CD4-positive, alpha-beta memory T cell (primary cell): ENCODE results near the gene RFFL. TPM values are rescaled to one million over a fixed set of nuclear protein-coding genes. Genes with fewer than 3 reads are reported as not detected.

Experiments used
- CTCF ChIA-PET: fragments of 350-600 bp; sonication (Branson Sonifier 250); formaldehyde crosslinking; loops from one replicate; lab custom pipeline; 2021; ENCODE audit warnings: inconsistent platforms; ENCODE audit not compliant: partially characterized antibody; lab: Charles Lee
- POLR2A ChIA-PET: fragments of 350-600 bp; sonication (Branson Sonifier 250); formaldehyde crosslinking; loops from one replicate; lab custom pipeline; 2021; ENCODE audit not compliant: partially characterized antibody; lab: Charles Lee
- DNase-seq, 5 donors: peaks; one replicate each; pipeline versions ENCODE4 v3.0.0 to v3.0.0-alpha.2; 2020 to 2022; ENCODE audit warnings: mixed read lengths in 1 of 5
- H3K27ac ChIP-seq: one replicate; pipeline ENCODE4 v1.7.0; 2013; ENCODE audit warnings: low read depth, low read length
- H3K27me3 ChIP-seq: 2 replicates; pipeline ENCODE4 v1.7.0; 2013; ENCODE audit warnings: mild to moderate bottlenecking, low read length, moderate library complexity; ENCODE audit not compliant: insufficient read depth
- H3K36me3 ChIP-seq: 2 replicates; pipeline ENCODE4 v1.7.0; 2013; ENCODE audit warnings: mild to moderate bottlenecking, low read length, moderate library complexity; ENCODE audit not compliant: insufficient read depth
- H3K4me1 ChIP-seq: 2 replicates; pipeline ENCODE4 v1.7.0; 2013; ENCODE audit warnings: mild to moderate bottlenecking, low read length, moderate library complexity; ENCODE audit not compliant: insufficient read depth
- H3K4me3 ChIP-seq, 2 donors: one replicate each; pipeline ENCODE4 v1.7.0; 2013; ENCODE audit warnings: low read length in 2 of 2, mild to moderate bottlenecking in 1 of 2
- H3K9me3 ChIP-seq, 2 donors: one replicate each; pipeline ENCODE4 v1.7.0; 2013; ENCODE audit warnings: low read length in 2 of 2, control low read depth in 1 of 2; ENCODE audit not compliant: control insufficient read depth in 1 of 2
- H3K27ac Mint-ChIP-seq, 7 donors: one replicate each; pipeline ENCODE4 v1.8.0; 2020 to 2021; ENCODE audit warnings: mixed read lengths in 7 of 7, mild to moderate bottlenecking in 6 of 7, inconsistent platforms in 3 of 7, moderate library complexity in 3 of 7
- H3K27me3 Mint-ChIP-seq, 2 donors: one replicate each; pipeline ENCODE4 v1.8.0; 2020 to 2021; ENCODE audit warnings: mixed read lengths in 2 of 2
- H3K36me3 Mint-ChIP-seq, 2 donors: one replicate each; pipeline ENCODE4 v1.8.0; 2020 to 2021; ENCODE audit warnings: mixed read lengths in 2 of 2, inconsistent platforms in 1 of 2, mild to moderate bottlenecking in 1 of 2
- H3K4me1 Mint-ChIP-seq, 4 donors: one replicate each; pipeline ENCODE4 v1.8.0; 2020 to 2021; ENCODE audit warnings: mixed read lengths in 4 of 4, mild to moderate bottlenecking in 1 of 4
- H3K4me3 Mint-ChIP-seq, 8 donors: one replicate each; pipeline ENCODE4 v1.8.0; 2020 to 2021; ENCODE audit warnings: mixed read lengths in 8 of 8, mild to moderate bottlenecking in 7 of 8, moderate library complexity in 6 of 8, inconsistent platforms in 3 of 8
- H3K9me3 Mint-ChIP-seq, 8 donors: one replicate each; pipeline ENCODE4 v1.8.0; 2020 to 2021; ENCODE audit warnings: mixed read lengths in 8 of 8, mild to moderate bottlenecking in 5 of 8, inconsistent platforms in 3 of 8, moderate library complexity in 1 of 8
- intact Hi-C: fragments of 100-400 bp; cut with micrococcal nuclease; formaldehyde crosslinking; loops from one replicate; pipeline ENCODE4 v1.15.1; 2023
- polyA plus RNA-seq, 2 donors: library from polyadenylated mRNA; unstranded; fragments of 300-500 nt; fragmentation: Illumina TruSeq; gene quantifications; one replicate each; pipeline ENCODE4 v1.2.3, GENCODE V29; 2021
- total RNA-seq, 2 experiments: library from RNA; stranded (reverse); gene quantifications; one replicate each; pipeline ENCODE4 v1.2.3, GENCODE V29; 2021

The RFFL gene
- total and polyA plus RNA-seq, 4 experiments from 2014 or later: 48.3 to 82.3 (median 61.6) TPM

- Histone ChIP-seq H3K27me3 (no peaks in the 10 kb centered on the region), H3K27ac (peak overlapping the region; percentile 20), H3K4me3 (no peak overlapping the region), H3K36me3 (no peaks in the 10 kb centered on the region), H3K4me1 (peaks cover 75% of the 10 kb centered on the region), H3K9me3 (no peaks in the 10 kb centered on the region)
- H3K27ac Mint-ChIP-seq: peak overlapping the region; percentile 43 to 87 (median 75)
- ChIA-PET POLR2A (interaction anchor here (0.8 to 3.4 kb wide), 6 partner anchors 7 to 21 kb away, joined by 4 to 19 read pairs (median 6); partner anchors contain the start of gene RFFL), CTCF (interaction anchor here (0.6 to 4.1 kb wide), 5 partner anchors 10 to 75 kb away, joined by 3 to 22 read pairs (median 3); partner anchors contain the start of gene RFFL)
- peak overlapping the region in 7 of 8 donors; percentile 42 to 79 (median 63) for H3K4me3 Mint-ChIP-seq
- intact Hi-C loops: loop anchor here (1.0 kb wide), 1 partner anchor 13 kb away; no protein-coding TSS in a partner anchor
- peaks cover 3 to 6% of the 10 kb centered on the region in 2 donors for H3K36me3 Mint-ChIP-seq
- H3K27me3 Mint-ChIP-seq: no peaks in the 10 kb centered on the region
- no peaks in the 10 kb centered on the region for H3K9me3 Mint-ChIP-seq
- DNase-seq: no peak
- H3K4me1 Mint-ChIP-seq: peaks cover 53 to 75% (median 67%) of the 10 kb centered on the region in 4 donors
Measured at GRCh38 chr17:35074711-35075707, 11.5 kb upstream of the RFFL start.

GRCh38 chr17:35073991-35074627 is 10.6 kb upstream of the RFFL start:
- Histone ChIP-seq H3K27ac (peak overlapping the region; percentile 24), H3K4me3 (no peak overlapping the region), H3K4me1 (peaks cover 66% of the 10 kb centered on the region), H3K9me3 (no peaks in the 10 kb centered on the region), H3K27me3 (no peaks in the 10 kb centered on the region), H3K36me3 (no peaks in the 10 kb centered on the region)
- no peaks in the 10 kb centered on the region for H3K9me3 Mint-ChIP-seq
- peak overlapping the region; percentile 43 to 88 (median 78) for H3K27ac Mint-ChIP-seq
- intact Hi-C loops: loop anchor here (1.0 kb wide), 2 partner anchors 11 to 14 kb away; partner anchors contain the start of gene RFFL
- POLR2A ChIA-PET: interaction anchor here (0.8 to 3.4 kb wide), 7 partner anchors 8 to 93 kb away, joined by 3 to 19 read pairs (median 7); partner anchors contain the start of gene RFFL
- CTCF ChIA-PET: interaction anchor here (0.7 to 4.1 kb wide), 4 partner anchors 10 to 72 kb away, joined by 3 to 22 read pairs (median 3); partner anchors contain the start of gene RFFL
- H3K4me1 Mint-ChIP-seq: peaks cover 51 to 75% (median 63%) of the 10 kb centered on the region in 4 donors
- peaks cover 3 to 8% of the 10 kb centered on the region in 2 donors for H3K36me3 Mint-ChIP-seq
- peak in 4 of 5 donors; percentile 30 to 46 (median 35) for DNase-seq
- peak overlapping the region; percentile 4 to 79 (median 62) for H3K4me3 Mint-ChIP-seq
- H3K27me3 Mint-ChIP-seq: no peaks in the 10 kb centered on the region

- peaks cover 52 to 82% (median 67%) of the 10 kb centered on the region in 4 donors for H3K4me1 Mint-ChIP-seq
- peak overlapping the region; percentile 56 to 88 (median 78) for H3K27ac Mint-ChIP-seq
- no peaks in the 10 kb centered on the region for H3K9me3 Mint-ChIP-seq
- Histone ChIP-seq H3K9me3 (no peaks in the 10 kb centered on the region), H3K4me3 (no peak overlapping the region), H3K4me1 (peaks cover 72% of the 10 kb centered on the region), H3K27me3 (no peaks in the 10 kb centered on the region), H3K27ac (peak overlapping the region; percentile 24), H3K36me3 (no peaks in the 10 kb centered on the region)
- CTCF ChIA-PET: interaction anchor here (0.7 to 4.1 kb wide), 7 partner anchors 9 to 72 kb away, joined by 3 to 22 read pairs (median 3); partner anchors contain the start of gene RFFL
- H3K27me3 Mint-ChIP-seq: no peaks in the 10 kb centered on the region
- H3K36me3 Mint-ChIP-seq: peaks cover 9 to 11% of the 10 kb centered on the region in 2 donors
- POLR2A ChIA-PET: interaction anchor here (0.8 to 3.4 kb wide), 10 partner anchors 9 to 93 kb away, joined by 3 to 19 read pairs (median 6); partner anchors contain the start of gene RFFL
- DNase-seq: peak; percentile 43 to 55 (median 50)
- H3K4me3 Mint-ChIP-seq: peak overlapping the region in 7 of 8 donors; percentile 41 to 79 (median 64)
- intact Hi-C loops: loop anchor here (1.0 kb wide), 1 partner anchor 10 kb away; the partner anchor contains the start of gene RFFL
Measured at GRCh38 chr17:35073183-35073790, 9.8 kb upstream of the RFFL start.

GRCh38 chr17:35069311-35069710 is 5.8 kb upstream of the RFFL start:
- H3K4me1 ChIP-seq: peaks cover 57% of the 10 kb centered on the region
- H3K27ac ChIP-seq: no peak overlapping the region
- no peaks in the 10 kb centered on the region for H3K9me3 ChIP-seq
- Mint-ChIP-seq H3K4me3 (no peak overlapping the region), H3K36me3 (peaks cover 10 to 14% of the 10 kb centered on the region in 2 donors), H3K9me3 (no peaks in the 10 kb centered on the region), H3K27ac (peak overlapping the region in 4 of 7 donors; percentile 1 to 61 (median 9)), H3K27me3 (no peaks in the 10 kb centered on the region), H3K4me1 (peaks cover 38 to 78% (median 60%) of the 10 kb centered on the region in 4 donors)
- CTCF ChIA-PET: interaction anchor here (1.0 to 1.2 kb wide), 2 partner anchors 13 to 16 kb away, joined by 3 to 4 read pairs; no protein-coding TSS in a partner anchor
- no peaks in the 10 kb centered on the region for H3K36me3 ChIP-seq
- POLR2A ChIA-PET: interaction anchor here (0.9 to 3.4 kb wide), 3 partner anchors 19 to 71 kb away, joined by 3 to 14 read pairs (median 4); no protein-coding TSS in a partner anchor
- H3K27me3 ChIP-seq: no peaks in the 10 kb centered on the region
- intact Hi-C loops: no loop called here
- H3K4me3 ChIP-seq: no peak overlapping the region
- no peak for DNase-seq

- Mint-ChIP-seq H3K4me1 (peaks cover 39 to 78% (median 60%) of the 10 kb centered on the region in 4 donors), H3K36me3 (peaks cover 14% of the 10 kb centered on the region in 2 donors), H3K27ac (no peak overlapping the region), H3K4me3 (no peak overlapping the region), H3K9me3 (no peaks in the 10 kb centered on the region), H3K27me3 (no peaks in the 10 kb centered on the region)
- Histone ChIP-seq H3K36me3 (no peaks in the 10 kb centered on the region), H3K27ac (no peak overlapping the region), H3K4me1 (peaks cover 56% of the 10 kb centered on the region), H3K27me3 (no peaks in the 10 kb centered on the region), H3K4me3 (no peak overlapping the region), H3K9me3 (no peaks in the 10 kb centered on the region)
- ChIA-PET POLR2A (interaction anchor here (0.9 to 3.4 kb wide), 3 partner anchors 18 to 70 kb away, joined by 3 to 14 read pairs (median 4); no protein-coding TSS in a partner anchor), CTCF (no interaction called here)
- intact Hi-C loops: no loop called here
- DNase-seq: no peak
Measured at GRCh38 chr17:35068249-35068648, 4.7 kb upstream of the RFFL start.

DNA sequence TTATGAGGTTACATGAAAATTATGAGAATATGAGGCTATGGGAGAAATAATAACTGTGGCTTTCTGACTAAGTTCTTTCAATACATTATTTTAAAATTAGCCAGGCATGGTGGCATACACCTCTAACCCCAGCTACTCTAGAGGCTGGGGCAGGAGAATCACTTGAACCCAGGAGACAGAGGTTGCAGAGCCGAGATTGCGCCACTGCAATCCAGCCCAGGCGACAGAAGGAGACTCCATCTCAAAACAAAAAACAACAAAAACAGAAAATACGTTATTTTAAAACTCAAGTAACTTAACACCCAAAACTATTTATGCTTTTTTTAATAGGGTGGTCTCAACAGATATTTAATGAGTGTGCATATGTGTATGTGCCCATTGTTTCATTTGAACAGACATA is 2.4 kb upstream of the RFFL start:
- Mint-ChIP-seq H3K36me3 (peaks cover 18 to 20% of the 10 kb centered on the region in 2 donors), H3K4me1 (peaks cover 34 to 78% (median 60%) of the 10 kb centered on the region in 4 donors), H3K27ac (peak overlapping the region in 2 of 7 donors; percentile 4 to 24), H3K9me3 (no peaks in the 10 kb centered on the region), H3K4me3 (no peak overlapping the region), H3K27me3 (no peaks in the 10 kb centered on the region)
- CTCF ChIA-PET: interaction anchor here (1.2 to 4.5 kb wide), 6 partner anchors 12 to 67 kb away, joined by 4 to 115 read pairs (median 43); partner anchors contain the start of gene RAD51D
- POLR2A ChIA-PET: interaction anchor here (0.9 to 7.4 kb wide), 5 partner anchors 17 to 68 kb away, joined by 3 to 179 read pairs (median 34); no protein-coding TSS in a partner anchor
- no peak for DNase-seq
- Histone ChIP-seq H3K36me3 (no peaks in the 10 kb centered on the region), H3K4me3 (no peak overlapping the region), H3K9me3 (no peaks in the 10 kb centered on the region), H3K27ac (no peak overlapping the region), H3K27me3 (no peaks in the 10 kb centered on the region), H3K4me1 (peaks cover 51% of the 10 kb centered on the region)
- intact Hi-C loops: no loop called here
